GM12878 (cell line): ENCODE data around the gene UXS1. TPM values are rescaled to one million over a fixed set of nuclear protein-coding genes. Genes with fewer than 3 reads are reported as not detected.

Experiments
- ATAC-seq: fragments of 200-7000 bp; cut with Tn5 transposase; 3 replicates; pipeline ENCODE4 v1.9.1; 2020; ENCODE audit warnings: mild to moderate bottlenecking, moderate library complexity
- BruUV-seq: library from RNA; stranded (reverse); fragments of 400-500 nt; replicated peaks from 2 replicates; lab custom pipeline; 2021; lab: Mats Ljungman, UMichigan
- CTCF ChIA-PET: fragments of 300-600 bp; sonication (Branson Sonifier 250); formaldehyde crosslinking; extraction: SDS; loops from one replicate; lab custom pipeline; 2021; ENCODE audit warnings: inconsistent platforms; lab: Yijun Ruan, JAX
- POLR2A ChIA-PET: fragments of 350-600 bp; formaldehyde crosslinking; extraction: SDS; loops from one replicate; lab custom pipeline; 2021; ENCODE audit warnings: inconsistent platforms; lab: Charles Lee
- RAD21 ChIA-PET: fragments of 300-600 bp; sonication (Branson Sonifier 250); formaldehyde crosslinking; loops from one replicate; lab custom pipeline; 2023; ENCODE audit warnings: antibody characterized with exemption; ENCODE audit not compliant: unreplicated experiment; lab: Charles Lee
- SMC1A ChIA-PET: fragments of 300-600 bp; sonication (Branson Sonifier 250); formaldehyde crosslinking; loops from one replicate; lab custom pipeline; 2023; ENCODE audit not compliant: unreplicated experiment, uncharacterized antibody; lab: Charles Lee
- DNase-seq: peaks from one replicate; pipeline ENCODE4 v3.0.0-alpha.2; 2011; ENCODE audit warnings: low read depth, low spot score
- FAIRE-seq: peaks from 3 replicates; lab custom pipeline; 2011; peaks lifted over from hg19 to GRCh38; lab: Jason Lieb, UNC
- H2AFZ ChIP-seq: 2 replicates; pipeline ENCODE4 v1.6.0; 2011; ENCODE audit warnings: low read depth, low read length, control low read depth; ENCODE audit not compliant: control insufficient read depth
- H3K27ac ChIP-seq: 2 replicates; pipeline ENCODE4 v1.5.1; 2011; ENCODE audit warnings: control low read depth; ENCODE audit not compliant: control insufficient read depth, insufficient read depth
- H3K27me3 ChIP-seq, 2 experiments: replicated peaks in 1 of 2; 2 replicates each; pipeline versions ENCODE4 v1.6.0 to v1.6.1; 2011; ENCODE audit warnings: low read length in 1 of 2; ENCODE audit not compliant: control insufficient read depth in 2 of 2, insufficient read depth in 2 of 2
- H3K36me3 ChIP-seq, 2 experiments: 2 replicates each; pipeline ENCODE4 v1.5.1; 2011; ENCODE audit warnings: low read length in 1 of 2; ENCODE audit not compliant: control insufficient read depth in 2 of 2, insufficient read depth in 2 of 2
- H3K4me1 ChIP-seq: 2 replicates; pipeline ENCODE4 v1.6.1; 2011; ENCODE audit warnings: mild to moderate bottlenecking, low read length, moderate library complexity, mixed read lengths; ENCODE audit not compliant: control insufficient read depth, insufficient read depth
- H3K4me2 ChIP-seq: 2 replicates; pipeline ENCODE4 v1.6.0; 2011; ENCODE audit warnings: control low read depth; ENCODE audit not compliant: control insufficient read depth, insufficient read depth
- H3K4me3 ChIP-seq: fragments of 200-600 bp; sonication (generic); 2 replicates; pipeline ENCODE4 v1.5.1; 2016
- H3K79me2 ChIP-seq: 2 replicates; pipeline ENCODE4 v1.6.0; 2011; ENCODE audit warnings: low read length; ENCODE audit not compliant: control insufficient read depth, insufficient read depth
- H3K9ac ChIP-seq: 2 replicates; pipeline ENCODE4 v1.8.0; 2011; ENCODE audit warnings: low read length, control low read depth, mixed read lengths; ENCODE audit not compliant: control insufficient read depth, insufficient read depth
- H3K9me3 ChIP-seq: replicated peaks from 3 replicates; pipeline ENCODE4 v1.5.1; 2011; ENCODE audit warnings: mild to moderate bottlenecking, low read length; ENCODE audit not compliant: control insufficient read depth, insufficient read depth
- H4K20me1 ChIP-seq: 2 replicates; pipeline ENCODE4 v1.6.0; 2011; ENCODE audit not compliant: control insufficient read depth, insufficient read depth
- ATF7 ChIP-seq: fragments of 450-650 bp; IDR thresholded peaks from 2 replicates; pipeline ENCODE4 v1.6.1; 2016; ENCODE audit warnings: low read depth, mild to moderate bottlenecking
- CBX3 ChIP-seq: fragments of 200-600 bp; sonication (generic); IDR thresholded peaks from 2 replicates; pipeline ENCODE4 v1.6.1; 2016; ENCODE audit warnings: low read depth, borderline replicate concordance
- MTA3 ChIP-seq: IDR thresholded peaks from 2 replicates; pipeline ENCODE4 v1.6.1; 2012; ENCODE audit warnings: low read length, inconsistent platforms, borderline replicate concordance
- TAF1 ChIP-seq: IDR thresholded peaks from 2 replicates; pipeline ENCODE4 v1.6.1; 2011; ENCODE audit warnings: mild to moderate bottlenecking, low read depth, low read length, borderline replicate concordance
- WGBS: methylation state at CpG from one replicate; pipeline ENCODE4 v1.1.6; 2016; ENCODE audit warnings: low lambda C conversion rate; ENCODE audit not compliant: insufficient replicate concordance, insufficient coverage; ENCODE audit errors: missing lambda C conversion rate; 5-methylcytosine and 5-hydroxymethylcytosine counted together
- in situ Hi-C: fragments of 300-500 bp; cut with MboI; formaldehyde crosslinking; loops from 9 replicates; pipeline ENCODE4 v1.14.3; 2018; ENCODE audit warnings: mixed read lengths
- intact Hi-C: fragments of 100-400 bp; cut with micrococcal nuclease; formaldehyde crosslinking; loops from one replicate; pipeline ENCODE4 v1.14.2; 2022; ENCODE audit not compliant: unreplicated experiment
- polyA plus RNA-seq, 11 experiments: library from polyadenylated mRNA; depleted of rRNA in 4 of 11; unstranded in 6 of 11; stranded (reverse) in 5 of 11; fragments of >200 nt; fragmentation: Nextera tagmentation in 4 of 11; fragmentation: Illumina TruSeq in 1 of 11; extraction: Ambion mirVana in 4 of 11; extraction: Trizol in 1 of 11; gene quantifications; 1 replicate in 1 of 11; 2 replicates in 10 of 11; pipeline versions ENCODE4 v1.2.1 to v1.2.3, GENCODE V29; 2011 to 2016; ENCODE audit warnings: inconsistent platforms in 2 of 11, missing spikeins in 2 of 11, low read depth in 1 of 11
- total RNA-seq, 4 experiments: library from RNA; depleted of rRNA in 3 of 4; stranded (reverse); fragments of >200 nt in 3 of 4; fragmentation: Illumina TruSeq in 1 of 4; extraction: Trizol in 1 of 4; gene quantifications; 2 replicates each; pipeline versions ENCODE4 v1.2.1 to v1.2.3, GENCODE V29; 2013 to 2021
- TF ChIP-seq, protein P1 (sequence below): IDR thresholded peaks from 2 replicates; pipeline ENCODE4 v1.6.1; 2012; ENCODE audit warnings: improper control_type of control experiment, low read depth, low read length; ENCODE audit not compliant: insufficient replicate concordance

UXS1 gene
- total and polyA plus RNA-seq, 10 of the 15 experiments (the other 5 are each of a cell fraction or from before 2014, with no cell fraction given) = 6.0 to 25.4 (median 24.0) TPM

DNA sequence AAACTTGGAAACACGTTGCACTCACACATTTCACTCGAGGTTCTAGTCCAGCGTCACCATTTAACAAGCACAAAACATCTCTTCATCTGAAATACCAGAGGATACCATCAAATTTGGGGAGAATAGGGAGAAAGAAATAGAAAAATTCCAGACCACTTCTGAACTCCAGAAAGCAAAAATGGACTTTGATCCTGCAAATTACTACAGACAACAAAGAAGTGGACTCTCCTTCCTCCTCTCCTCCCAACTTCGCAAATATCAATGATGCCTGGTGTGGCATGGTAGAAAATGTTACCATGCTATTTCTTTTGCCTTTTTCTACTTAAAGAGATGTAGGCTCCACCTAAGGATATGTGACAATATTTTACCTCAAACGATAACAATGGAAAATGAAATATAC, 13.5 kb downstream of the UXS1 start (continued):
- TF ChIP-seq TAF1 = no peak

- ChIA-PET POLR2A (interaction anchor here (0.6 kb wide), 1 partner anchor 12 kb away, joined by 3 read pairs; no protein-coding TSS in a partner anchor), CTCF (no interaction called here), RAD21 (no interaction called here), SMC1A (interaction anchor here (2.0 kb wide), 1 partner anchor 31 kb away, joined by 4 read pairs; no protein-coding TSS in a partner anchor)
- Histone ChIP-seq H3K9ac (no peak overlapping the region), H4K20me1 (no peaks in the 10 kb centered on the region), H3K36me3 (peaks cover 0 to 1% of the 10 kb centered on the region in 2 experiments; a peak in 2 of 4 replicates), H3K27ac (no peak overlapping the region), H3K79me2 (peaks cover 19% of the 10 kb centered on the region), H3K27me3 (no peaks in the 10 kb centered on the region), H3K4me2 (no peak overlapping the region), H2AFZ (no peak overlapping the region), H3K4me3 (no peak overlapping the region), H3K9me3 (no peaks in the 10 kb centered on the region), H3K4me1 (no peaks in the 10 kb centered on the region; the same call in none of the 2 replicates)
- intact Hi-C loops = no loop called here
- DNase-seq (no peak), ATAC-seq (no peak), FAIRE-seq (no peak)
- WGBS = 92% methylated on average over 5 of the region's 7 CpGs
- no peak for TF ChIP-seq ATF7
- no peak for TF ChIP-seq MTA3
- no peak for TF ChIP-seq CBX3
- TF ChIP-seq, protein P1, sequence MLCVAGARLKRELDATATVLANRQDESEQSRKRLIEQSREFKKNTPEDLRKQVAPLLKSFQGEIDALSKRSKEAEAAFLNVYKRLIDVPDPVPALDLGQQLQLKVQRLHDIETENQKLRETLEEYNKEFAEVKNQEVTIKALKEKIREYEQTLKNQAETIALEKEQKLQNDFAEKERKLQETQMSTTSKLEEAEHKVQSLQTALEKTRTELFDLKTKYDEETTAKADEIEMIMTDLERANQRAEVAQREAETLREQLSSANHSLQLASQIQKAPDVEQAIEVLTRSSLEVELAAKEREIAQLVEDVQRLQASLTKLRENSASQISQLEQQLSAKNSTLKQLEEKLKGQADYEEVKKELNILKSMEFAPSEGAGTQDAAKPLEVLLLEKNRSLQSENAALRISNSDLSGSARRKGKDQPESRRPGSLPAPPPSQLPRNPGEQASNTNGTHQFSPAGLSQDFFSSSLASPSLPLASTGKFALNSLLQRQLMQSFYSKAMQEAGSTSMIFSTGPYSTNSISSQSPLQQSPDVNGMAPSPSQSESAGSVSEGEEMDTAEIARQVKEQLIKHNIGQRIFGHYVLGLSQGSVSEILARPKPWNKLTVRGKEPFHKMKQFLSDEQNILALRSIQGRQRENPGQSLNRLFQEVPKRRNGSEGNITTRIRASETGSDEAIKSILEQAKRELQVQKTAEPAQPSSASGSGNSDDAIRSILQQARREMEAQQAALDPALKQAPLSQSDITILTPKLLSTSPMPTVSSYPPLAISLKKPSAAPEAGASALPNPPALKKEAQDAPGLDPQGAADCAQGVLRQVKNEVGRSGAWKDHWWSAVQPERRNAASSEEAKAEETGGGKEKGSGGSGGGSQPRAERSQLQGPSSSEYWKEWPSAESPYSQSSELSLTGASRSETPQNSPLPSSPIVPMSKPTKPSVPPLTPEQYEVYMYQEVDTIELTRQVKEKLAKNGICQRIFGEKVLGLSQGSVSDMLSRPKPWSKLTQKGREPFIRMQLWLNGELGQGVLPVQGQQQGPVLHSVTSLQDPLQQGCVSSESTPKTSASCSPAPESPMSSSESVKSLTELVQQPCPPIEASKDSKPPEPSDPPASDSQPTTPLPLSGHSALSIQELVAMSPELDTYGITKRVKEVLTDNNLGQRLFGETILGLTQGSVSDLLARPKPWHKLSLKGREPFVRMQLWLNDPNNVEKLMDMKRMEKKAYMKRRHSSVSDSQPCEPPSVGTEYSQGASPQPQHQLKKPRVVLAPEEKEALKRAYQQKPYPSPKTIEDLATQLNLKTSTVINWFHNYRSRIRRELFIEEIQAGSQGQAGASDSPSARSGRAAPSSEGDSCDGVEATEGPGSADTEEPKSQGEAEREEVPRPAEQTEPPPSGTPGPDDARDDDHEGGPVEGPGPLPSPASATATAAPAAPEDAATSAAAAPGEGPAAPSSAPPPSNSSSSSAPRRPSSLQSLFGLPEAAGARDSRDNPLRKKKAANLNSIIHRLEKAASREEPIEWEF = no peak
- in situ Hi-C loops = no loop called here
- no TSS peak for BruUV-seq
Measured at GRCh38 chr2:106178716-106179115, 15.4 kb downstream of the UXS1 start.
